Kasumi-1 (cell line): ENCODE results near the gene XPR1.

ENCODE experiments used
- DNase-seq, 2 experiments: peaks; one replicate each; lab custom pipeline; 2025; lab: John Stamatoyannopoulos, UW

XPR1 gene

DNA sequence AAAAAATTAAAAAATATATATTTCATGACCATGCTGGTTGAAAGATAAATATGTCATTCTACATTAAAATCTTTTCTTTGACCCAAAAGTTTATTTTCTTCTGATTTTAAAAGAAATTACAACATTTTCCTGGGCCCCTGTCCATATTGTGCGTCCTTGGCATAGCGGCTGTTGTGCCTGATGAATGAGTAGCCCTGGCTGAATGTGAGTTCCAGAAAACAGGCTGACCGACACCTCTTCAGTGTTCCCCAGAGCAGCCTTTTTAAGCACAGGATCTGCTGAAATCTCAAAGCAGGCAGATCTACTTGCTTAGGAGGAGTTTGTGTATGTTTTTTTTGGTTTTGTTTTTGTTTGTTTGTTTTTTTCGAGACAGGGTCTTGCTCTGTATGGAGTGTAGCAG is 300.6 kb downstream of the XPR1 start:
- no peak for DNase-seq

DNA sequence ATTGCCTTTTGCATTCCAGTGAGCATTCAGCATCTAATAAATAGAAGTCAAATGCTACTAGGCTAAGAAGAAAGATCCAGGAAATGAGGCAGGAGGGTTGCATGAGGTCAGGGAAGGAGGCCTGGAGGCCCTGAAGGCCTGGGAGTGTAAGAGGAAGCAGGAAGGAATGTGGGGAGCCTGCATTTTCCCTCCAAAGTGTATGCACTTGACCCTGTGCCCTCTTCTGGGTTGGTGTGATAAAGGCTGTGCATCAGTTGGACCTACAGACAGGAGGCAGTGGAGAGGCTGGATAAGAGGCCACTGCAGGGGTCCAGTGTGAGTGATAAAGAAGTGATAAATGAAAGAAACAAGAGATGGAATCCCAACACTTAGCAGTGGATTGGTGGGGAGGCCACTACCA is 301.3 kb downstream of the XPR1 start:
- DNase-seq: no peak

DNA sequence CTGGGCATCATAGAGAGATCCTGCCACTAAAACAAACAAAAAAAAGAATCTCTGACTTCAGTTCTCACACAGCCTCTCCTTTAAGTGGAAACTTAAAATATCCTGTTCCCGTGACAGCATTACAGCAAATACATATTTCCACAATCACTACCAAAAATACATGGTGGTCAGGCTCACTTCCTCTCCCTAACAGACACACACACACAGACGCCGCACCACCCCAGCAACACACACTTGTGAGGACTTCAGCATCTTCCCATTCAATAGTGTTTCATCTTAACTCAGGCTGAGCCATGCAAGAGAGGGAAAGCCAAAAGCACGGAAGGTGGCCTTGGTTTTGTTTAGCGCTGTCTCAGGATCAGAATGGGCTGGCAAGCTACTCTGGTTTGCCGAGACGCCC is 302.7 kb downstream of the XPR1 start:
- peak; percentile 76 to 83 for DNase-seq

DNA sequence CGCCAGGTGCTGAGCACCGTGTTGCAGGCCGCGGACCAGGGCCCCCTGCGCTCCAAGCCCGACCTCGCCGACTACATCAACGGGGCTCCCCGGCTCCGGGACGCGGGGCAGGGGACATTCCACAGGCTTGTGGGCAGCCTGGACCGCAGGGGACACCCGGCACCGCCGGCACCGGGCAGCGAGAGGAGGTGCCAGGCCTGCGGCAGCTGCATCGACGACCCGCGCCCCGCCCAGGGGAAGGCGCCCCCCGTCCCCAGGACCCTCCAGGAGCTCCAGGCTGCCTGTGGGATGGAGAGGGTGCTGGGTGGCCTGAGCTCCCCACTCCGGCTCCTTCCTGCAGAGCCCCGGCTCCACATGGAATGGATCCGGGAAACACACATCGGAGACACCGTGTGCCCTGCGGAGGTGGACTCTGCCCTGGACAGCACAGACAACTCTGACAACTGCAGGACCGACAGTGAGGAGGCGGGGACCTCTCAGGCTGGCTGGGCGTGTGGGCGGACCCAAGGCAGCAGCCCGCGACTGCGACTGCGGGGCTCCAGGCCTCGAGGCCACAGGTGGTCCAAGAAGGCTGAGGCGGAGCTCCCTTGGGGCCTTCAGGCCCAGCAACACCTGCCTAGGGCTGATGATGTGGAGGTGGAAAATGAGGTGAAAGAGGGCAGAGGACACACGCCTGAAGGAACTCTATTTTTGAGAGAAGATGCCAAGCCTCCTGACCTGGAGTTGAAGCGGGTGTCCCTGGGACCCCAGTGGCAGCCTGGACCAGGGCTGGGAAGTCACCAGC is 303.7 kb downstream of the XPR1 start:
- no peak for DNase-seq

DNA sequence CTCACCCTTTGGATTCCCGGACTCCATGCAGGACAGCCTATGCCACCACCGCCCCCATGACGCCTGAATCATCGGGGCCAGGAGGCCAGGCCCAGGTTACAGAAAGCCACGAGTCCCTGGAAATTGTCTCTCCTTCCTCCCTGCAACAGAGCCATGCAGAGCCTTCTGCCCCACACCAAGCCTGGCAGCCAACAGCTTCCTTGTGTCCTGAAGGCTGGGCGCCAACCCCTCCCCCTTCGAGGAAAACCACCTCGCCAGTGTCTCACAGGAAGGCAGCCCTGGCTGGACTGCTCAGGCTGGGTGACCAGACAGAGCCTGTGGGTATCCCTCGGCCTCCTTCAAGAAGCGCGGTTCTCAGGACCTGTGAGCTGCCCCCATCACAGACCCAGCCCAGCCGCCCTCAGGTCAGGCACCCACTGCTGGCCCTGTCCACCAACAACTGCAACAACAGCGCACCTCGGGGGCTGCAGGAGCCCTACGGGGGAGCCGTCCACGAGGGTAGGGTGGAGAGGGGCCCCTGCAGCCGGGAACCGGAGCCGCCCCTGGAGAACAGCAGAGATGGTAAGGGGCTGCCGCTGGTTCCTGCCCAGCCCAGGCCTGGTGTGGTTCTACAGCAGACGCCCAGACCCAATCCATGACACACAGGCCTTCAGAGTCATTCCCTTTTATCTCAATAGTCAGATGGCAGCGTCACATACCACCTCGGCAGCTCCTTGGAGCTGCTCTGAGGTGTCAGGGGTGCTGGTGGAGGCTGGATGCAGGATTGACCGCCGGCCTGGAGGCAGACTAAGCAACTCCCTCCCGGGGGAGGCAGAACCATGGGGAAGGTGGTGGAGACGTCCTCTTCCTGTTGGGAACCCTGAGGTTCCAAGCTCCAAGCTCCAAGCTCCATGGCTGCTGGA is 304.5 kb downstream of the XPR1 start:
- DNase-seq: no peak

DNA sequence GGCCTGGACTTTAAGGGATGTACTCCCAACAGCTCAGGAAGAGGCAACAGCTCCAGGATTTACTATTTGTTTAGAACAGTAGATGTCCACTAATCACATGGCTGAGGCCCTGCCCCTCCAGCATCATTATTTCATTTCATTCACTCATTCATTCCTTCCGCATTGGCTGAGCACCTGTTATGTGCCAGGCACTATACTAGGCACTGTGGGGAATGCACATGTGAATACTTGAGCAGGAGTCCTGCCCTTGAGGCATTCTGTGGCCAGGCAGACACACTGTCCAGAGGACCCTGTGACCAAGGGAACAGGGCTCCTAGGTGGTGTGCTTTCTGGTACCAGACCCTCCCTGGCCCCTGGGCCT is 305.2 kb downstream of the XPR1 start:
- DNase-seq: no peak

DNA sequence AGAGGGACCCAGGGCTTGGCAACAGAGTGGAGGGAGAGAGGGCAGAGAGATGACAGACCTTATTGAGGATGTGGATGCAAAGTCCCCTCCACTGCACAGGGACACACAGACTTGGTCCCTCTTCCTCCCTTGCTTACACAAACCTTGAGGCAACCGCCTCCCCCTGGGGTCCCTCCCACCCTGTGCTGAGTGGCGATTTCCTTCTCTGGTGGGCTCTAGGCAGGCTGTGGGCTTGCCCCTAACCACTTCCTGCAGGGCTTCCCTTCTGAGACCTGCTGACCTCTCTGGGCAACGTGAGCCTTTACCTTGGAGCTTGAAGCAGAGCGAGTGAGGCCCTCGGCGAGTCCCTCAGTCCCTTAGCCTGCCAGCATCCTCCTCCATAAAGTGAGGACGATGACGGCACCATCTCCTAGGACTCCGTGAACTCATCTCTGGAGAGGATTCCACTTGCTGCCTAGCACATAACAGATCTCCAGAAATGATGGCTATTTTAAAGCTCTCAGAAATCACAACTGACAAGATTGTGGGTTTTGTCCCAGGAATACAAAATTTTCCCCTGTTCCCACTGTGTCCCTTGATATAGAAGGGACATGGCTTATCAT is 305.9 kb downstream of the XPR1 start:
- DNase-seq: no peak

DNA sequence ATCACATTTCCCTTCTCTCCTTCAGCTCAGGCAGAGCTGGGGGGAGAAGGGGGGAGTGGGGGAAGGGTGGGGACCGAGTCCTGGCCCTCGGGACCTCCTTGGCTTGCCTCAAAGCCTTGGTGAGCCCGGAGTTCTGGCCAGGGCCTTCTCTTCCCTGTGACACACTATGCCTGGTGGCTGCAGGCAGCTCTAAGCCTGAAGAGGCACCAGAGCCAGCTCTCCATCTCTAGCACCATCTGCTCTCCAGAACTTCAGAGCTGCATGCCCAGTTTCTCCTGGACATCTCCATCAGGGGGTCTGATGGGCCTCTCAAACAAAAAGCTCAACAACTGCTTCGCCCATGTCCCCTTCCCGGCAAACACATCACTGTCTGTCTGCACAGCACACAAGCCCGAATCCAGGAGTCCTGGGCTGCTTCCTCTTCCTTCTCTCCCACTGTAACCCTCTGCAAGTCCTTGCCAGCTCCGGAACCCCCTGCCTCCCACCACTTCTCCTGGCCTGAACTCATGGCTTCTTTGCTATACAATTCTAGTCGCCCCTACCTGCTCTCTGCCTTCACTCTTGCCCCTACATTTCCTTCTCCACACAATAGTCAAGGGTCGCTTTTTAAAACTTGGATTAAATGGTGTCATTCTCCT is 307.4 kb downstream of the XPR1 start:
- no peak for DNase-seq

DNA sequence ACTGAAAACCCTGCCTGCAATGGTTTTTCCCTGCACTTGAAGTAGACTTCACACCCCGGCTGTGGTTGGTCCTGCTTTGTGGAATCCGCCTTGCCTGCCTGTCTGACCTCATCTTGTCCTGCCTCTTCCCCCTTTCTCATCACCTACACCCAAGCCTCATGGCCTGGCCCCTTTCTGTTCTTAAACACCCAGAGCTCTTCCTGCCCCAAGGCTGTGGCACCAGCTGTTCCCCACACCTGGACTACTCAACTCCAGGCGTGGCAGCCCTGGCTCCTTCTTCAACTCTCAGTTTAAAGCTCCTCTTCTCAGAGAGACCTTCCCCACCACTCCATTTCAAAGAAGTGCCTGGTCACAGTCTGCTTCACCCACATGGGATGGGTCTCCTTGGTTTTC is 307.9 kb downstream of the XPR1 start:
- no peak for DNase-seq
